GM23338 (cell line): Measurements from ENCODE around the gene OR1J1. TPM values are rescaled to one million over a fixed set of nuclear protein-coding genes. Genes with fewer than 3 reads are reported as not detected.

Experiments
- ATAC-seq: fragments of 200-7000 bp; cut with Tn5 transposase; 3 replicates; pipeline ENCODE4 v1.9.1; 2020
- DNase-seq: peaks from one replicate; pipeline ENCODE4 v3.0.0-alpha.2; 2015; ENCODE audit warnings: low spot score
- H2AFZ ChIP-seq: fragments of 200-600 bp; sonication (generic); 2 replicates; pipeline ENCODE4 v1.8.0; 2016; ENCODE audit warnings: antibody characterized with exemption, mild to moderate bottlenecking, moderate library complexity
- H3F3A ChIP-seq: fragments of 200-600 bp; sonication (generic); replicated peaks from 2 replicates; pipeline ENCODE4 v1.8.0; 2017; ENCODE audit warnings: antibody characterized with exemption, mixed run types, low read depth
- H3K27ac ChIP-seq: fragments of 200-600 bp; sonication (generic); 2 replicates; pipeline ENCODE4 v1.6.1; 2016; ENCODE audit warnings: low read depth
- H3K27me3 ChIP-seq: fragments of 200-600 bp; sonication (generic); 2 replicates; pipeline ENCODE4 v1.8.0; 2016; ENCODE audit warnings: mild to moderate bottlenecking, mixed run types, moderate library complexity; ENCODE audit not compliant: insufficient read depth
- H3K36me3 ChIP-seq: fragments of 200-600 bp; sonication (generic); 2 replicates; pipeline ENCODE4 v1.8.0; 2016; ENCODE audit warnings: mild to moderate bottlenecking; ENCODE audit not compliant: insufficient read depth
- H3K4me1 ChIP-seq: fragments of 200-600 bp; sonication (generic); 2 replicates; pipeline ENCODE4 v1.8.0; 2016; ENCODE audit warnings: mild to moderate bottlenecking, moderate library complexity; ENCODE audit not compliant: insufficient read depth
- H3K4me2 ChIP-seq: fragments of 200-600 bp; sonication (generic); 2 replicates; pipeline ENCODE4 v1.7.1; 2017; ENCODE audit warnings: mixed run types
- H3K4me3 ChIP-seq: fragments of 200-600 bp; sonication (generic); 2 replicates; pipeline ENCODE4 v1.6.1; 2016; ENCODE audit warnings: mixed run types
- H3K79me2 ChIP-seq: fragments of 200-600 bp; sonication (generic); replicated peaks from 2 replicates; pipeline ENCODE4 v1.8.0; 2017; ENCODE audit warnings: mild to moderate bottlenecking; ENCODE audit not compliant: insufficient read depth
- H3K9me2 ChIP-seq: fragments of 200-600 bp; sonication (generic); 2 replicates; pipeline ENCODE4 v1.8.0; 2017; ENCODE audit not compliant: insufficient read depth
- H4K20me1 ChIP-seq: fragments of 200-600 bp; sonication (generic); replicated peaks from 2 replicates; pipeline ENCODE4 v1.8.0; 2017; ENCODE audit warnings: mild to moderate bottlenecking; ENCODE audit not compliant: insufficient read depth
- H3K27ac Mint-ChIP-seq: 2 replicates; pipeline ENCODE4 v1.8.0; 2020; ENCODE audit warnings: inconsistent platforms, mild to moderate bottlenecking, moderate library complexity, mixed read lengths
- H3K27me3 Mint-ChIP-seq: 3 replicates; pipeline ENCODE4 v1.8.0; 2022; ENCODE audit warnings: low read depth, mild to moderate bottlenecking, moderate library complexity, mixed read lengths, inconsistent platforms; ENCODE audit not compliant: insufficient read depth, poor library complexity
- H3K36me3 Mint-ChIP-seq: 3 replicates; pipeline ENCODE4 v1.8.0; 2021; ENCODE audit warnings: low read depth, mild to moderate bottlenecking, inconsistent platforms, moderate library complexity, mixed read lengths
- H3K4me1 Mint-ChIP-seq: 3 replicates; pipeline ENCODE4 v1.8.0; 2020; ENCODE audit warnings: mild to moderate bottlenecking, inconsistent platforms, mixed read lengths
- H3K4me3 Mint-ChIP-seq: 3 replicates; pipeline ENCODE4 v1.8.0; 2021; ENCODE audit warnings: moderate library complexity, mild to moderate bottlenecking, inconsistent platforms, mixed read lengths
- H3K9me3 Mint-ChIP-seq: 3 replicates; pipeline ENCODE4 v1.8.0; 2020; ENCODE audit warnings: moderate library complexity, mild to moderate bottlenecking, inconsistent platforms, mixed read lengths
- CREB1 ChIP-seq: fragments of 250-450 bp; sonication (Bioruptor Pico); IDR thresholded peaks from 2 replicates; pipeline ENCODE4 v1.5.0; 2020; ENCODE audit warnings: low read depth, mild to moderate bottlenecking, moderate library complexity
- CTCF ChIP-seq, 2 experiments: fragments of 200-600 bp in 1 of 2; sonication (generic) in 1 of 2; conservative IDR thresholded peaks; 2 replicates each; pipeline versions ENCODE4 v1.5.1 to v1.6.1; 2016 to 2017; ENCODE audit warnings: antibody characterized with exemption in 2 of 2, low read depth in 2 of 2, mild to moderate bottlenecking in 2 of 2, moderate library complexity in 1 of 2
- ETS1 ChIP-seq: IDR thresholded peaks from 2 replicates; pipeline ENCODE4 v1.6.1; 2016; ENCODE audit warnings: antibody characterized with exemption
- EZH2 ChIP-seq: fragments of 200-600 bp; sonication (generic); IDR thresholded peaks from one replicate; pipeline ENCODE4 v1.8.0; 2017; ENCODE audit warnings: antibody characterized with exemption, mild to moderate bottlenecking, low read depth; ENCODE audit not compliant: unreplicated experiment
- EZH2phosphoT487 ChIP-seq: fragments of 200-600 bp; sonication (generic); IDR thresholded peaks from one replicate; pipeline ENCODE4 v1.8.1; 2018; ENCODE audit warnings: antibody characterized with exemption; ENCODE audit not compliant: unreplicated experiment
- JUNB ChIP-seq: IDR thresholded peaks from one replicate; pipeline ENCODE4 v1.6.1; 2016; ENCODE audit warnings: antibody characterized with exemption; ENCODE audit not compliant: unreplicated experiment
- POLR2AphosphoS5 ChIP-seq: IDR thresholded peaks from 2 replicates; pipeline ENCODE4 v1.6.1; 2016; ENCODE audit warnings: antibody characterized with exemption, low read depth
- REST ChIP-seq: IDR thresholded peaks from one replicate; pipeline ENCODE4 v1.6.1; 2018; ENCODE audit warnings: antibody characterized with exemption; ENCODE audit not compliant: unreplicated experiment
- STAT1 ChIP-seq: IDR thresholded peaks from one replicate; pipeline ENCODE4 v1.6.1; 2016; ENCODE audit warnings: antibody characterized with exemption; ENCODE audit not compliant: unreplicated experiment
- ZNF114 ChIP-seq: fragments of 250-450 bp; sonication (Bioruptor Pico); IDR thresholded peaks from 2 replicates; pipeline ENCODE4 v1.5.0; 2020; ENCODE audit warnings: mild to moderate bottlenecking, moderate library complexity
- ZNF331 ChIP-seq: fragments of 250-450 bp; sonication (Bioruptor Pico); IDR thresholded peaks from 2 replicates; pipeline ENCODE4 v1.5.0; 2020; ENCODE audit warnings: low read depth, mild to moderate bottlenecking, moderate library complexity
- ZNF462 ChIP-seq: fragments of 250-450 bp; sonication (Bioruptor Pico); IDR thresholded peaks from 2 replicates; pipeline ENCODE4 v1.5.0; 2020; ENCODE audit warnings: mild to moderate bottlenecking, moderate library complexity
- polyA plus RNA-seq: library from polyadenylated mRNA; unstranded; fragments of >200 nt; fragmentation: Nextera tagmentation; extraction: Ambion mirVana; gene quantifications from 2 replicates; pipeline ENCODE4 v1.2.1, GENCODE V29; 2016
- total RNA-seq: library from RNA; depleted of rRNA; stranded (reverse); fragments of >200 nt; shearing (Covaris generic); gene quantifications from 2 replicates; pipeline ENCODE4 v1.2.3, GENCODE V29; 2014

The OR1J1 gene
- total and polyA plus RNA-seq, 2 experiments from 2014 or later = not detected

GRCh38 chr9:122474561-122474960, 3.2 kb downstream of the OR1J1 start:
- Histone ChIP-seq H2AFZ (no peak overlapping the region), H4K20me1 (no peaks in the 10 kb centered on the region), H3K27me3 (no peaks in the 10 kb centered on the region), H3K9me2 (no peaks in the 10 kb centered on the region), H3F3A (no peaks in the 10 kb centered on the region), H3K79me2 (no peaks in the 10 kb centered on the region), H3K4me3 (no peak overlapping the region), H3K4me1 (no peaks in the 10 kb centered on the region), H3K36me3 (no peaks in the 10 kb centered on the region), H3K27ac (no peak overlapping the region), H3K4me2 (no peak overlapping the region)
- Mint-ChIP-seq H3K27ac (no peak overlapping the region), H3K4me1 (no peaks in the 10 kb centered on the region), H3K36me3 (no peaks in the 10 kb centered on the region; the same call in 2 of the 3 replicates), H3K27me3 (peaks cover 4% of the 10 kb centered on the region), H3K4me3 (no peak overlapping the region), H3K9me3 (peaks cover 94% of the 10 kb centered on the region)
- DNase-seq = no peak
- ATAC-seq = no peak
- TF ChIP-seq EZH2 (no peak), ETS1 (no peak), JUNB (no peak), ZNF114 (no peak), CREB1 (no peak), EZH2phosphoT487 (no peak), STAT1 (no peak), POLR2AphosphoS5 (no peak), REST (no peak), ZNF462 (no peak), CTCF (conservative IDR thresholded peaks at IDR 0.05; ENCODE audit: low read depth in 2 of 2) (no peak), ZNF331 (no peak)
